ENCODE measurements around the gene TMEM52.

The TMEM52 gene

DNA sequence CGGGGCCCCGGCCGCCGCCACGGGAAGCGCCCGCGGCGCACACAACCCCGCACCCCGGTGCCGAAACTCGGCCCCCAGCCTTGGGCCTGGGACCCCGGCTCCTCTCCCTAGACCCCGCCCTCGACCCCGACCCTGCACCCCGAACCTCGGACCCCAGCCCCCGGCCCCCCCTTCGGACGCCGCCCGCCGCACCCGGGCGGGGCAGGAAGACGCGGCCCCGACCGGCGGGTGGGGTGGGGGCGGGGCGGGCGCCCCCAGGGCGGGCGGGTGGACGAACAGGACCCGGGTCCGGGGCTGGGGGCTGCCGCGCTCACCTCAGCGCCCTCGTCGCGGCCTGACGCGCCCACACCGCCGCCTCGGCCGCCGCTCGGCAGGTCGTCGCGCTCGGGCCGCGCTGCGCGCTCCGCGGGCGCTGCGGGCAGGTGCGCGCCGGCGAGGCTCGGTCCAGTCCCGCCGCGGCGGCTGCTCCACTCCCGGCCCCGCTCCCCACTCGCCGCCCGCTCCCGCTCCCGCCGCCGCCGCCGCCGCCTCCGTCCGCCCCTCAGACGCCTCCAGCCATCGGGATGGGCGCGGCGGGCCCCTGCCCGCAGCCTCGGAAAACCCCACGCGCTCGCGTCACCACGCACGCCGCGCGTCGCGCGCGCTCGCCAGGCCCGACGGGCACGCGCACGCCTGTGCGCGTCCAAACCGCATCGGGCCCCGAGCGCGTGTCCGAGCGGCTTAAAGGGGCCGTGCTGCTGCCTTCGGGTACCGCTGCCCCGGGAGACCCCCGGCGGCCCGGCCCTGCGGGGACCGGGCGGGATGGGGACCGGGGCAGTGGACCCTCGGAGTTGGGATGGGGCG lies 28.4 kb downstream of the TMEM52 start, which contains the start of gene GNB1:
TSS of gene GNB1 (minus strand) at position 582 of the 843 bp plus-strand sequence. CDS start 65,634 bp downstream, outside the sequence.
- no peaks in the 10 kb centered on the region for H3K9me3 ChIP-seq (ENCODE audit: control insufficient read depth, insufficient read depth, low read depth, low read length)
- no peaks in the 10 kb centered on the region; a peak in 1 of 3 replicates for H3K36me3 ChIP-seq (ENCODE audit: control insufficient read depth in 2 of 2, insufficient read depth in 1 of 2, low read length in 2 of 2)
- ChIA-PET POLR2A (interaction anchor here (1.0 to 1.3 kb wide), 2 partner anchors 19 to 32 kb away, joined by 4 read pairs; no protein-coding TSS in a partner anchor), CTCF (interaction anchor here (0.6 to 1.5 kb wide), 2 partner anchors 15 to 45 kb away, joined by 4 to 5 read pairs; no protein-coding TSS in a partner anchor)
- H3K27ac ChIP-seq (ENCODE audit: extremely low read depth, low read depth, low read length) = peak within 1 kb of the TSS; percentile 96
- H3K4me1 ChIP-seq (ENCODE audit: control insufficient read depth, insufficient read depth, low read length) = peaks cover 8% of the 10 kb centered on the region
- peak within 1 kb of the TSS; percentile 88 for H3K4me3 ChIP-seq (ENCODE audit: low read depth, low read length)
- TF ChIP-seq ZNF174 (tag by site-specific recombination; IDR thresholded peaks at IDR 0.05) (no peak), ZNF513 (tag by site-specific recombination; IDR thresholded peaks at IDR 0.05) (no peak), KLF1 (tag by site-specific recombination; IDR thresholded peaks at IDR 0.05) (no peak), ZNF121 (tag by site-specific recombination; IDR thresholded peaks at IDR 0.05) (no peak), ZNF692 (tag by site-specific recombination; IDR thresholded peaks at IDR 0.05) (peak; percentile 76; the same call in 1 of the 2 replicates), KLF10 (tag by site-specific recombination; IDR thresholded peaks at IDR 0.05) (peak; percentile 72; the same call in 1 of the 2 replicates), ZNF184 (tag by site-specific recombination; IDR thresholded peaks at IDR 0.05) (peak; percentile 20; the same call in 1 of the 2 replicates), ZNF747 (tag by site-specific recombination; IDR thresholded peaks at IDR 0.05) (no peak), BCL11A (tag by site-specific recombination; IDR thresholded peaks at IDR 0.05; ENCODE audit: low read depth) (no peak), ZNF654 (tag by site-specific recombination; IDR thresholded peaks at IDR 0.05; ENCODE audit: low read depth) (no peak), ZSCAN23 (tag by site-specific recombination; IDR thresholded peaks at IDR 0.05) (no peak), ZFP41 (tag by site-specific recombination; IDR thresholded peaks at IDR 0.05; ENCODE audit: borderline replicate concordance) (no peak), ZNF596 (tag by site-specific recombination; IDR thresholded peaks at IDR 0.05) (no peak), IKZF3 (tag by site-specific recombination; IDR thresholded peaks at IDR 0.05) (peak; percentile 31; the same call in 1 of the 2 replicates), ZNF26 (tag by site-specific recombination; IDR thresholded peaks at IDR 0.05) (no peak), ZNF2 (tag by site-specific recombination; IDR thresholded peaks at IDR 0.05) (no peak), ZBTB44 (tag by site-specific recombination; IDR thresholded peaks at IDR 0.05) (peak; percentile 41; the same call in 1 of the 2 replicates), ZNF701 (tag by site-specific recombination; IDR thresholded peaks at IDR 0.05) (no peak), ZBTB20 (tag by site-specific recombination; IDR thresholded peaks at IDR 0.05) (no peak), ZNF561 (tag by site-specific recombination; IDR thresholded peaks at IDR 0.05; ENCODE audit: borderline replicate concordance) (0 out of 2 replicates have a peak, but pooled peaks have one; percentile 16), ZFP37 (tag by site-specific recombination; IDR thresholded peaks at IDR 0.05) (no peak), ZNF341 (tag by site-specific recombination; IDR thresholded peaks at IDR 0.05; ENCODE audit: low read depth) (no peak), ZXDB (tag by site-specific recombination; IDR thresholded peaks at IDR 0.05) (peak; percentile 23)
- TF ChIP-seq, protein P1, sequence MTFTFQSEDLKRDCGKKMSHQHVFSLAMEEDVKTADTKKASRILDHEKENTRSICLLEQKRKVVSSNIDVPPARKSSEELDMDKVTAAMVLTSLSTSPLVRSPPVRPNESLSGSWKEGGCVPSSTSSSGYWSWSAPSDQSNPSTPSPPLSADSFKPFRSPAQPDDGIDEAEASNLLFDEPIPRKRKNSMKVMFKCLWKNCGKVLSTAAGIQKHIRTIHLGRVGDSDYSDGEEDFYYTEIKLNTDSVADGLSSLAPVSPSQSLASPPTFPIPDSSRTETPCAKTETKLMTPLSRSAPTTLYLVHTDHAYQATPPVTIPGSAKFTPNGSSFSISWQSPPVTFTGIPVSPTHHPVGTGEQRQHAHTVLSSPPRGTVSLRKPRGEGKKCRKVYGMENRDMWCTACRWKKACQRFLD (tag by site-specific recombination; IDR thresholded peaks at IDR 0.05) = no peak
- TF ChIP-seq, protein P2, sequence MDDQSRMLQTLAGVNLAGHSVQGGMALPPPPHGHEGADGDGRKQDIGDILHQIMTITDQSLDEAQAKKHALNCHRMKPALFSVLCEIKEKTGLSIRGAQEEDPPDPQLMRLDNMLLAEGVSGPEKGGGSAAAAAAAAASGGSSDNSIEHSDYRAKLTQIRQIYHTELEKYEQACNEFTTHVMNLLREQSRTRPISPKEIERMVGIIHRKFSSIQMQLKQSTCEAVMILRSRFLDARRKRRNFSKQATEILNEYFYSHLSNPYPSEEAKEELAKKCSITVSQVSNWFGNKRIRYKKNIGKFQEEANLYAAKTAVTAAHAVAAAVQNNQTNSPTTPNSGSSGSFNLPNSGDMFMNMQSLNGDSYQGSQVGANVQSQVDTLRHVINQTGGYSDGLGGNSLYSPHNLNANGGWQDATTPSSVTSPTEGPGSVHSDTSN (CRISPR knock-in tag; IDR thresholded peaks at IDR 0.05) = peak; percentile 82; the same call in 1 of the 2 replicates
- TF ChIP-seq, protein P3, sequence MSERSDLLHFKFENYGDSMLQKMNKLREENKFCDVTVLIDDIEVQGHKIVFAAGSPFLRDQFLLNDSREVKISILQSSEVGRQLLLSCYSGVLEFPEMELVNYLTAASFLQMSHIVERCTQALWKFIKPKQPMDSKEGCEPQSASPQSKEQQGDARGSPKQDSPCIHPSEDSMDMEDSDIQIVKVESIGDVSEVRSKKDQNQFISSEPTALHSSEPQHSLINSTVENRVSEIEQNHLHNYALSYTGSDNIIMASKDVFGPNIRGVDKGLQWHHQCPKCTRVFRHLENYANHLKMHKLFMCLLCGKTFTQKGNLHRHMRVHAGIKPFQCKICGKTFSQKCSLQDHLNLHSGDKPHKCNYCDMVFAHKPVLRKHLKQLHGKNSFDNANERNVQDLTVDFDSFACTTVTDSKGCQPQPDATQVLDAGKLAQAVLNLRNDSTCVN (tag by site-specific recombination; optimal IDR thresholded peaks at IDR 0.05) = peak; percentile 60
